ENCODE data around the gene DRD4.

DNA sequence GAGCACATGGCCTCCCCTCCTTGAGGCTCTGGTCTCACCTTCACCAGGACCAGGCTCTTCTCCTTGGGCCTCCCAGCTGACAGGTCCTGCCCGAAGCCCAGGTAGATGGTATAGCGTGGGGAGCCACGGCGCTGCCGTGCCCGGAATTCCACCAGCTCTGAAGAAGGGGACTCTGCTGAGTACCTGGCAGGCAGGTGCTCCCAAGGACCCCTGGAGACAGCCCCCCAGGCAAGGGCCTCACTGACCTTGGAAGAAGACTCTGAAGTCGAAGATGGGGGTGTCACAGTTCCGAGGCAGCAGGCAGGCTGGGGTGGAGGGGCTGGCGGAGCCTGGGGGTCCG, 24.1 kb upstream of the DRD4 start:
- TF ChIP-seq HOMEZ (CRISPR knock-in tag; IDR thresholded peaks at IDR 0.05; ENCODE audit: low read depth) (no peak), ZNF431 (CRISPR knock-in tag; IDR thresholded peaks at IDR 0.05; ENCODE audit: borderline replicate concordance, low read depth) (no peak), SP4 (CRISPR knock-in tag; IDR thresholded peaks at IDR 0.05) (no peak), ZSCAN22 (CRISPR knock-in tag; IDR thresholded peaks at IDR 0.05) (no peak), CTCF (CRISPR knock-in tag; IDR thresholded peaks at IDR 0.05) (no peak), XBP1 (CRISPR knock-in tag; IDR thresholded peaks at IDR 0.05) (no peak), GMEB1 (CRISPR knock-in tag; IDR thresholded peaks at IDR 0.05; ENCODE audit: borderline replicate concordance) (no peak)

Data from HepG2 (cell line).